ENCODE measurements around the gene CTXN3. TPM values are rescaled to one million over a fixed set of nuclear protein-coding genes. Genes with fewer than 3 reads are reported as not detected.

The CTXN3 gene
- total RNA-seq (under 1 TPM in 2 of 4 donors, not detected in 2; 0.61 to 0.69 TPM), polyA plus RNA-seq (under 1 TPM in 2 of 3 donors, not detected in 1; 0.06 to 0.40 TPM)
- long read RNA-seq, donor 1, partial matches to known transcripts: 0 of 2 reads
- long read RNA-seq, donor 1, other reads (novel, unspliced or antisense): 0 of 2 reads
- long read RNA-seq, donor 2, partial matches to known transcripts: 0 of 1 reads
- long read RNA-seq, donor 2, other reads (novel, unspliced or antisense): 0 of 1 reads

DNA sequence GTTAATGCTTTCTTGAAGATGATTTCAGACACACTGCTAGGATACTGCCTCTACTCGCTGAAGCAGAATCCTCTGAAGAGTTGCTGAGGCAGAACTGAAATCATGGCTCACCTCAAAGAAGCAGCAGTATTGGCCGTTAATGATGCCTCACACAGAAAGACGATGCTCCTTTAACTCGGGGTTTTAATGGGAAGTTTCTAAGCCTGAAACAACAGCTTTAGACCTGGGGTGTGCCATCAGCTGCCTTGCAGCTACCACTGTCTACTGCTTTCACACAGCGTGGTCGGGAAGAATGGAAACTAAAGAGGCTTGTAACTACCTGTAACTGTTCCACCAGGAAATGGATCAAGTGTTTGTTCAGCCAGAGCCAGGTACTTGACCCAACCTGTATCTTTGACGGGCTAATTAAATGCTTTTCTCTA, at the start of gene CTXN3:
Gene CTXN3, plus strand, starts transcription at position 65 of the 422 bp plus-strand sequence. CDS start 8,440 bp downstream, outside the sequence.
- no peak for ATAC-seq
- Histone ChIP-seq H3K27me3 (ENCODE audit: insufficient read depth in 3 of 3, low read length in 2 of 3) (no peaks in the 10 kb centered on the region), H3K27ac (peak within 1 kb of the TSS; percentile 54), H3K36me3 (ENCODE audit: insufficient read depth in 1 of 2, low read depth in 1 of 2) (no peaks in the 10 kb centered on the region), H3K4me1 (peaks cover 23% of the 10 kb centered on the region), H3K4me3 (peak within 1 kb of the TSS; percentile 34), H3K9me3 (no peaks in the 10 kb centered on the region)
- TF ChIP-seq, protein P1, sequence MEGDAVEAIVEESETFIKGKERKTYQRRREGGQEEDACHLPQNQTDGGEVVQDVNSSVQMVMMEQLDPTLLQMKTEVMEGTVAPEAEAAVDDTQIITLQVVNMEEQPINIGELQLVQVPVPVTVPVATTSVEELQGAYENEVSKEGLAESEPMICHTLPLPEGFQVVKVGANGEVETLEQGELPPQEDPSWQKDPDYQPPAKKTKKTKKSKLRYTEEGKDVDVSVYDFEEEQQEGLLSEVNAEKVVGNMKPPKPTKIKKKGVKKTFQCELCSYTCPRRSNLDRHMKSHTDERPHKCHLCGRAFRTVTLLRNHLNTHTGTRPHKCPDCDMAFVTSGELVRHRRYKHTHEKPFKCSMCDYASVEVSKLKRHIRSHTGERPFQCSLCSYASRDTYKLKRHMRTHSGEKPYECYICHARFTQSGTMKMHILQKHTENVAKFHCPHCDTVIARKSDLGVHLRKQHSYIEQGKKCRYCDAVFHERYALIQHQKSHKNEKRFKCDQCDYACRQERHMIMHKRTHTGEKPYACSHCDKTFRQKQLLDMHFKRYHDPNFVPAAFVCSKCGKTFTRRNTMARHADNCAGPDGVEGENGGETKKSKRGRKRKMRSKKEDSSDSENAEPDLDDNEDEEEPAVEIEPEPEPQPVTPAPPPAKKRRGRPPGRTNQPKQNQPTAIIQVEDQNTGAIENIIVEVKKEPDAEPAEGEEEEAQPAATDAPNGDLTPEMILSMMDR (IDR thresholded peaks at IDR 0.05): no peak
- 41 to 60% (median 46%) methylated on average over 7 of the region's 7 CpGs for WGBS, 3 donors
- no peak for DNase-seq
- intact Hi-C loops (cut with DNase I): no loop called here

GRCh38 chr5:127599320-127599719, 49.6 kb upstream of the CTXN3 start:
- H3K9me3 ChIP-seq: no peaks in the 10 kb centered on the region
- ATAC-seq: no peak
- intact Hi-C loops (cut with DNase I): no loop called here

DNA sequence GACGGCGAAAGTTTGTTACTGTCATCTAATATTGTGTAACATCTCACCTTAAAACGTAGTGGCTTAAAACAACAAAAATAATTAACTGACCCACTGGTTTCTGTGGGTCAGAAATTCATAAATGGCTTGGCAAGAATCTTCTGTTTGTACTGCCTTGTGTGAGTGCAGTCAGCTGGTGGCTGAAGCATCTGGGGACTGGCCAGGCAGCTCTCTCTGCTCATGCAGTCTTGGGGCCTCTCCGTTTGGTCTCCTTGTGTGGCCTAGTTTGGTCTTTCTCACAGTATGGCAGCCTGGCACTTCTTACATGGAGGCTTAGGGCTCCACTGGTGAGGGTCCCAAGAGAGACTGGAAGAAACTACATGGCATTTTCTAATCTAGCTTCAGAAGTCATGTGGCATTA, 49.0 kb upstream of the CTXN3 start:
- 68 to 90% (median 83%) methylated on average over 4 of the region's 4 CpGs for WGBS, 3 donors
- H3K4me1 ChIP-seq: no peaks in the 10 kb centered on the region
- no peak overlapping the region for H3K4me3 ChIP-seq
- no peaks in the 10 kb centered on the region for H3K36me3 ChIP-seq (ENCODE audit: insufficient read depth in 1 of 2, low read depth in 1 of 2)
- no peak overlapping the region for H3K27ac ChIP-seq
- intact Hi-C loops (cut with DNase I): no loop called here
- ATAC-seq: no peak
- DNase-seq: no peak
- no peaks in the 10 kb centered on the region for H3K27me3 ChIP-seq (ENCODE audit: insufficient read depth in 3 of 3, low read length in 2 of 3)
- TF ChIP-seq, protein P1 (IDR thresholded peaks at IDR 0.05): no peak
- no peaks in the 10 kb centered on the region for H3K9me3 ChIP-seq

More at GRCh38 chr5:127599320-127599719, 49.6 kb upstream of the CTXN3 start:
- DNase-seq: no peak
- H3K4me3 ChIP-seq: no peak overlapping the region
- no peaks in the 10 kb centered on the region for H3K36me3 ChIP-seq (ENCODE audit: insufficient read depth in 1 of 2, low read depth in 1 of 2)
- WGBS, 3 donors: 76 to 88% (median 77%) methylated on average over 3 of the region's 3 CpGs
- TF ChIP-seq, protein P1 (IDR thresholded peaks at IDR 0.05): no peak
- H3K27me3 ChIP-seq (ENCODE audit: insufficient read depth in 3 of 3, low read length in 2 of 3): no peaks in the 10 kb centered on the region
- no peak overlapping the region for H3K27ac ChIP-seq
- no peaks in the 10 kb centered on the region for H3K4me1 ChIP-seq

DNA sequence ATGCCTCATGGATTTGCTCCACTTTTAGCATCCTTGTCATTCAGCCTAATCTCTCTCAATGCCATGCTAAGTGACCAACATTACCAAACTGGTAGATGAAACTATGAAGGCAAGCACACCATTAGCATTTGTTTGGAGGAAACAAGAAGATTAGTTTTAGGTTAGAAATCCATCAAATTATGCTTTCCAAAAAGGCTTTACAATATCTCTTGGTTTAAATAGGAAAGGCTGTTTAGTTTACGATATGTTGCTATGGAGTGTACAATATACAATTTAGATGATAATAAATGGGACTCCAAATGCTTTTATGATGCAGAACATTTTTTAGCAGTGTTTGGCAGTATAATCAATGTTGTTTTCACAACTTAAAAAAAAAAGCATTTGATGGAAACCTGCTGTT, 47.8 kb upstream of the CTXN3 start:
- no peaks in the 10 kb centered on the region for H3K27me3 ChIP-seq (ENCODE audit: insufficient read depth in 3 of 3, low read length in 2 of 3)
- WGBS, 3 donors: 87 to 94% (median 94%) methylated on average over 1 of the region's 1 CpG
- H3K27ac ChIP-seq: no peak overlapping the region
- ATAC-seq: no peak
- H3K4me3 ChIP-seq: no peak overlapping the region
- TF ChIP-seq, protein P1 (IDR thresholded peaks at IDR 0.05): no peak
- no peak for DNase-seq
- H3K4me1 ChIP-seq: no peaks in the 10 kb centered on the region
- intact Hi-C loops (cut with DNase I): no loop called here
- H3K36me3 ChIP-seq (ENCODE audit: insufficient read depth in 1 of 2, low read depth in 1 of 2): no peaks in the 10 kb centered on the region
- no peaks in the 10 kb centered on the region for H3K9me3 ChIP-seq

DNA sequence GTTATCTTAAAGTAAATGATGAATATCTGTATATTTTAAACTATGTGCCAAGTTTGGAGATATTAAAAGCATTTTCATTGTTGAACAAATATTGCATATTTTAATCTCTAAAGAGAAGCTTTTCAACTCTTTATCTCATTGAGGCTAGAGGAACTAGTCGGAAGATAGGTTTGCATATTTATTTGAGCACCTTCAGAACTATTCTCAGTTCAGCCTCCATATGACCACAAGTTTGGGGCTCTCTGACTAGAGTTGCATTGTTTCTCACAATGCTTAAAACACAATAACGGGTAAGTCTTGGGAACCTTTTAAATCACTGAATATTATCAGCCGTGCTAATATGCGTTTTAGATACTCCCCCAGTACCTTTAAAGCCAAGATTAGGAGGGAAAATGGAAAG, 47.3 kb upstream of the CTXN3 start:
- DNase-seq (no peak), ATAC-seq (no peak)
- H3K27ac ChIP-seq: no peak overlapping the region
- no peaks in the 10 kb centered on the region for H3K36me3 ChIP-seq (ENCODE audit: insufficient read depth in 1 of 2, low read depth in 1 of 2)
- no peaks in the 10 kb centered on the region for H3K27me3 ChIP-seq (ENCODE audit: insufficient read depth in 3 of 3, low read length in 2 of 3)
- TF ChIP-seq, protein P1 (IDR thresholded peaks at IDR 0.05): no peak
- no peaks in the 10 kb centered on the region for H3K4me1 ChIP-seq
- H3K9me3 ChIP-seq: no peaks in the 10 kb centered on the region
- WGBS, 3 donors: 93 to 98% (median 96%) methylated on average over 4 of the region's 4 CpGs
- H3K4me3 ChIP-seq: no peak overlapping the region
- intact Hi-C loops (cut with DNase I): no loop called here

Data from psoas muscle (tissue), 8 donors.